Uterus (tissue), 4 donors: ENCODE data around the gene BICD1. TPM values are rescaled to one million over a fixed set of nuclear protein-coding genes. Genes with fewer than 3 reads are reported as not detected.

Experiments used
- DNase-seq, 2 donors: peaks; one replicate each; pipeline ENCODE4 v3.0.0-alpha.2; 2019 to 2020
- H3K27ac ChIP-seq, 2 donors: fragments of 200-600 bp; sonication (generic); 1 replicate in 1 of 2; 2 replicates in 1 of 2; pipeline ENCODE4 v1.5.1; 2016 to 2018
- H3K27me3 ChIP-seq, 2 donors: fragments of 200-600 bp; sonication (generic); one replicate each; pipeline ENCODE4 v1.5.1; 2018 to 2019; ENCODE audit warnings: control low read depth in 1 of 2
- H3K36me3 ChIP-seq, 2 donors: fragments of 200-600 bp; sonication (generic); one replicate each; pipeline ENCODE4 v1.5.1; 2019; ENCODE audit warnings: control low read depth in 1 of 2
- H3K4me1 ChIP-seq, 2 donors: fragments of 200-600 bp; sonication (generic); one replicate each; pipeline ENCODE4 v1.5.1; 2018 to 2019; ENCODE audit warnings: control low read depth in 1 of 2
- H3K4me3 ChIP-seq, 2 donors: fragments of 200-600 bp; sonication (generic); 1 replicate in 1 of 2; 2 replicates in 1 of 2; pipeline ENCODE4 v1.5.1; 2018 to 2019; ENCODE audit warnings: mild to moderate bottlenecking in 1 of 2
- H3K9me3 ChIP-seq, 2 donors: fragments of 200-600 bp; sonication (generic); one replicate each; pipeline ENCODE4 v1.5.1; 2019; ENCODE audit warnings: control low read depth in 1 of 2
- POLR2A ChIP-seq, 2 donors: fragments of 450-650 bp; IDR thresholded peaks; one replicate each; pipeline ENCODE4 v1.6.1; 2016; ENCODE audit warnings: antibody characterized with exemption in 2 of 2, mild to moderate bottlenecking in 1 of 2, moderate library complexity in 1 of 2
- intact Hi-C: fragments of 100-400 bp; cut with DNase I; formaldehyde crosslinking; loops from one replicate; pipeline ENCODE4 v1.15.1; 2023; ENCODE audit warnings: low total_unique reads
- total RNA-seq, 4 donors: library from RNA; depleted of rRNA in 3 of 4; stranded (reverse); fragments of >200 nt in 3 of 4; gene quantifications; one replicate each; pipeline versions ENCODE4 v1.1.0 to v1.2.4, GENCODE V29; 2014 to 2023
- TF ChIP-seq, protein P1 (sequence below), 4 experiments: fragments of 200-600 bp in 2 of 4; fragments of 450-650 bp in 2 of 4; sonication (generic) in 2 of 4; IDR thresholded peaks; one replicate each; pipeline ENCODE4 v1.5.1; 2016 to 2019; ENCODE audit warnings: antibody characterized with exemption in 4 of 4, mild to moderate bottlenecking in 2 of 4, moderate library complexity in 1 of 4
- donor health status: DM: yes; HTN: yes; CAD: no.

Gene BICD1
- total RNA-seq, 4 donors from 2014 or later, result 19.4 to 219 (median 40.9) TPM

GRCh38 chr12:32205731-32206130, 99.1 kb downstream of the BICD1 start:
- Histone ChIP-seq H3K4me1 (no peaks in the 10 kb centered on the region), H3K4me3 (no peak overlapping the region), H3K27ac (no peak overlapping the region), H3K36me3 (no peaks in the 10 kb centered on the region), H3K27me3 (no peaks in the 10 kb centered on the region), H3K9me3 (no peaks in the 10 kb centered on the region)
- intact Hi-C loops, result no loop called here
- TF ChIP-seq POLR2A (IDR thresholded peaks at IDR 0.05), result no peak
- TF ChIP-seq, protein P1, sequence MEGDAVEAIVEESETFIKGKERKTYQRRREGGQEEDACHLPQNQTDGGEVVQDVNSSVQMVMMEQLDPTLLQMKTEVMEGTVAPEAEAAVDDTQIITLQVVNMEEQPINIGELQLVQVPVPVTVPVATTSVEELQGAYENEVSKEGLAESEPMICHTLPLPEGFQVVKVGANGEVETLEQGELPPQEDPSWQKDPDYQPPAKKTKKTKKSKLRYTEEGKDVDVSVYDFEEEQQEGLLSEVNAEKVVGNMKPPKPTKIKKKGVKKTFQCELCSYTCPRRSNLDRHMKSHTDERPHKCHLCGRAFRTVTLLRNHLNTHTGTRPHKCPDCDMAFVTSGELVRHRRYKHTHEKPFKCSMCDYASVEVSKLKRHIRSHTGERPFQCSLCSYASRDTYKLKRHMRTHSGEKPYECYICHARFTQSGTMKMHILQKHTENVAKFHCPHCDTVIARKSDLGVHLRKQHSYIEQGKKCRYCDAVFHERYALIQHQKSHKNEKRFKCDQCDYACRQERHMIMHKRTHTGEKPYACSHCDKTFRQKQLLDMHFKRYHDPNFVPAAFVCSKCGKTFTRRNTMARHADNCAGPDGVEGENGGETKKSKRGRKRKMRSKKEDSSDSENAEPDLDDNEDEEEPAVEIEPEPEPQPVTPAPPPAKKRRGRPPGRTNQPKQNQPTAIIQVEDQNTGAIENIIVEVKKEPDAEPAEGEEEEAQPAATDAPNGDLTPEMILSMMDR (IDR thresholded peaks at IDR 0.05), result no peak
- no peak for DNase-seq

DNA sequence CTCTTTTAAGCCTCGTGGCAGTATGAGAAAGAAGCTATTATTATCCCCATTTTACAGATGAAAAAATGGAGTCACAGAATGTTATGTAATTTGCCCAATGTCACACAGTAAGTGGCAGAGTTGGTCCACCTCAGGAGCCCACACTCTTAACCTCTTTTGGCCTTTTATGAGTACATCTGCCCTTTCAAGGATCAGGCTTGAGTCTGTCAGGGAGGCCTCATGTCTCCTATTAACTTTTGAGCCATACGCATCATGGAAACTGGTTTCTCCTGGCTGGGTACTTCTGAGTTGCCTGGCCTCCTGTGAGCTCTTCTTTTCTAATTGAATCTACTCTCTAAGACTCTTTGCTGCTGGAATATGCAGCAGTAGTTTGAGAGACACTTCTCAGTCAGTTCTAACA, 101.7 kb downstream of the BICD1 start:
- Histone ChIP-seq H3K27me3 (no peaks in the 10 kb centered on the region), H3K4me1 (no peaks in the 10 kb centered on the region), H3K27ac (no peak overlapping the region), H3K36me3 (no peaks in the 10 kb centered on the region), H3K4me3 (no peak overlapping the region), H3K9me3 (no peaks in the 10 kb centered on the region)
- DNase-seq, result no peak
- TF ChIP-seq POLR2A (IDR thresholded peaks at IDR 0.05), result no peak
- TF ChIP-seq, protein P1 (IDR thresholded peaks at IDR 0.05), result no peak
- intact Hi-C loops, result no loop called here

- Histone ChIP-seq H3K27ac (peak overlapping the region in 1 of 2 donors; percentile 26), H3K4me1 (no peaks in the 10 kb centered on the region)
Observed at GRCh38 chr12:32211066-32211899, 104.6 kb downstream of the BICD1 start.

GRCh38 chr12:32211900-32212156, 105.2 kb downstream of the BICD1 start:
- TF ChIP-seq, protein P1 (IDR thresholded peaks at IDR 0.05), result no peak
- no peak for TF ChIP-seq POLR2A (IDR thresholded peaks at IDR 0.05)
- intact Hi-C loops, result no loop called here
- H3K27me3 ChIP-seq, result no peaks in the 10 kb centered on the region
- H3K4me3 ChIP-seq, result no peak overlapping the region
- no peaks in the 10 kb centered on the region for H3K9me3 ChIP-seq
- DNase-seq, result no peak
- H3K36me3 ChIP-seq, result no peaks in the 10 kb centered on the region
- no peaks in the 10 kb centered on the region for H3K4me1 ChIP-seq
- H3K27ac ChIP-seq, result peak overlapping the region in 1 of 2 donors; percentile 26

More at GRCh38 chr12:32211066-32211899, 104.6 kb downstream of the BICD1 start:
- Histone ChIP-seq H3K9me3 (no peaks in the 10 kb centered on the region), H3K36me3 (no peaks in the 10 kb centered on the region), H3K4me3 (no peak overlapping the region), H3K27me3 (no peaks in the 10 kb centered on the region)
- DNase-seq, result no peak
- intact Hi-C loops, result no loop called here
- TF ChIP-seq, protein P1 (IDR thresholded peaks at IDR 0.05), result no peak
- TF ChIP-seq POLR2A (IDR thresholded peaks at IDR 0.05), result no peak

GRCh38 chr12:32214723-32215122, 108.1 kb downstream of the BICD1 start:
- H3K4me3 ChIP-seq, result no peak overlapping the region
- H3K27me3 ChIP-seq, result no peaks in the 10 kb centered on the region
- H3K27ac ChIP-seq, result no peak overlapping the region
- no peak for DNase-seq
- H3K9me3 ChIP-seq, result no peaks in the 10 kb centered on the region
- no peak for TF ChIP-seq POLR2A (IDR thresholded peaks at IDR 0.05)
- TF ChIP-seq, protein P1 (IDR thresholded peaks at IDR 0.05), result no peak
- H3K4me1 ChIP-seq, result no peaks in the 10 kb centered on the region
- intact Hi-C loops, result no loop called here
- no peaks in the 10 kb centered on the region for H3K36me3 ChIP-seq
